Lower leg skin (tissue), 3 donors: ENCODE measurements around the gene CRHR2.

Experiments
- POLR2A ChIP-seq, 2 donors: fragments of 450-650 bp; IDR thresholded peaks; one replicate each; pipeline ENCODE4 v1.6.1; 2016 to 2017; ENCODE audit warnings: antibody characterized with exemption in 2 of 2, mild to moderate bottlenecking in 1 of 2, moderate library complexity in 1 of 2
- TF ChIP-seq, protein P1 (sequence below), 3 donors: fragments of 450-650 bp; IDR thresholded peaks; one replicate each; pipeline ENCODE4 v1.5.1; 2016; ENCODE audit warnings: antibody characterized with exemption in 3 of 3, mild to moderate bottlenecking in 3 of 3, moderate library complexity in 2 of 3

DNA sequence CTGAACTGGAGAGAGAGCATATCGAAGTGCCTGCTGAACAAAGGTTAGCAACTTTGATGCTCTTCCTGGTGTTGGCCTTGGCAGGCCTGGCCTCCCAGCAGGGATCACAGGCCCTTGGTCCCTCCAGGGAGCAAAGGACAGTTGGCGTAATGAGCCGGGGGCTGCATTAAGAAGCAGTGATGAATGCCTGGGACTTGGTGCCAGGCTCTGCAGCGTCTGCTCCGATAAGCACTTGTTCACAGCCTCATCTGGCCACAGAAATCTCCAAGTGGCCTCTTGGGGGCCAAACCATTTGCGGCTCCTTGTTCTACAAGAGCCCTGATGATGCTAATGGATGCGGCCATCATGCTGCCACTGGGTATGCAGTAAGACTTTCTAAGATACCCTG lies 31.8 kb downstream of the CRHR2 start:
- TF ChIP-seq, protein P1, sequence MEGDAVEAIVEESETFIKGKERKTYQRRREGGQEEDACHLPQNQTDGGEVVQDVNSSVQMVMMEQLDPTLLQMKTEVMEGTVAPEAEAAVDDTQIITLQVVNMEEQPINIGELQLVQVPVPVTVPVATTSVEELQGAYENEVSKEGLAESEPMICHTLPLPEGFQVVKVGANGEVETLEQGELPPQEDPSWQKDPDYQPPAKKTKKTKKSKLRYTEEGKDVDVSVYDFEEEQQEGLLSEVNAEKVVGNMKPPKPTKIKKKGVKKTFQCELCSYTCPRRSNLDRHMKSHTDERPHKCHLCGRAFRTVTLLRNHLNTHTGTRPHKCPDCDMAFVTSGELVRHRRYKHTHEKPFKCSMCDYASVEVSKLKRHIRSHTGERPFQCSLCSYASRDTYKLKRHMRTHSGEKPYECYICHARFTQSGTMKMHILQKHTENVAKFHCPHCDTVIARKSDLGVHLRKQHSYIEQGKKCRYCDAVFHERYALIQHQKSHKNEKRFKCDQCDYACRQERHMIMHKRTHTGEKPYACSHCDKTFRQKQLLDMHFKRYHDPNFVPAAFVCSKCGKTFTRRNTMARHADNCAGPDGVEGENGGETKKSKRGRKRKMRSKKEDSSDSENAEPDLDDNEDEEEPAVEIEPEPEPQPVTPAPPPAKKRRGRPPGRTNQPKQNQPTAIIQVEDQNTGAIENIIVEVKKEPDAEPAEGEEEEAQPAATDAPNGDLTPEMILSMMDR (IDR thresholded peaks at IDR 0.05), result no peak
- no peak for TF ChIP-seq POLR2A (IDR thresholded peaks at IDR 0.05)
